HEK293 (cell line): ENCODE results near the gene SLC35E1.
A peak's percentile ranks its signal among the peaks of the same experiment; 100 is the strongest.

Source experiments
- FEZF1 ChIP-seq: fragments of 450-650 bp; formaldehyde crosslinking; IDR thresholded peaks from 2 replicates; pipeline ENCODE4 v1.5.1; 2016; ENCODE audit warnings: missing biosample characterization, missing genetic modification characterization
- GLIS2 ChIP-seq: fragments of 450-650 bp; formaldehyde crosslinking; IDR thresholded peaks from 2 replicates; pipeline ENCODE4 v1.5.1; 2016; ENCODE audit warnings: missing biosample characterization, missing genetic modification characterization
- KLF1 ChIP-seq: fragments of 450-650 bp; formaldehyde crosslinking; IDR thresholded peaks from 2 replicates; pipeline ENCODE4 v1.5.1; 2016; ENCODE audit warnings: missing biosample characterization, missing genetic modification characterization
- KLF10 ChIP-seq: fragments of 450-650 bp; IDR thresholded peaks from 2 replicates; pipeline ENCODE4 v1.5.1; 2018; ENCODE audit warnings: missing biosample characterization, mild to moderate bottlenecking, missing genetic modification characterization
- OVOL3 ChIP-seq: fragments of 450-650 bp; formaldehyde crosslinking; IDR thresholded peaks from 2 replicates; pipeline ENCODE4 v1.5.1; 2016; ENCODE audit warnings: missing biosample characterization, missing genetic modification characterization
- PRDM1 ChIP-seq: fragments of 450-650 bp; formaldehyde crosslinking; IDR thresholded peaks from 2 replicates; pipeline ENCODE4; 2016; ENCODE audit warnings: missing biosample characterization, missing genetic modification characterization
- PRDM10 ChIP-seq: fragments of 450-650 bp; formaldehyde crosslinking; IDR thresholded peaks from 2 replicates; pipeline ENCODE4 v1.5.1; 2016; ENCODE audit warnings: missing biosample characterization, missing genetic modification characterization
- PRDM4 ChIP-seq: fragments of 450-650 bp; formaldehyde crosslinking; IDR thresholded peaks from 2 replicates; pipeline ENCODE4 v1.5.1; 2017; ENCODE audit warnings: missing biosample characterization, missing genetic modification characterization
- ZFHX2 ChIP-seq: fragments of 450-650 bp; formaldehyde crosslinking; conservative IDR thresholded peaks from 2 replicates; pipeline ENCODE4 v1.5.1; 2016; ENCODE audit warnings: missing biosample characterization, missing genetic modification characterization
- ZFP3 ChIP-seq: fragments of 450-650 bp; formaldehyde crosslinking; IDR thresholded peaks from 2 replicates; pipeline ENCODE4 v1.5.1; 2016; ENCODE audit warnings: low read depth, missing biosample characterization, missing genetic modification characterization
- ZIC2 ChIP-seq: fragments of 450-650 bp; formaldehyde crosslinking; IDR thresholded peaks from 2 replicates; pipeline ENCODE4 v1.5.1; 2016; ENCODE audit warnings: missing biosample characterization, missing genetic modification characterization
- ZNF18 ChIP-seq: fragments of 450-650 bp; formaldehyde crosslinking; IDR thresholded peaks from 2 replicates; pipeline ENCODE4 v1.5.1; 2016; ENCODE audit warnings: missing biosample characterization, missing genetic modification characterization
- ZNF184 ChIP-seq: fragments of 450-650 bp; IDR thresholded peaks from 2 replicates; pipeline ENCODE4 v1.5.1; 2018; ENCODE audit warnings: missing biosample characterization, mild to moderate bottlenecking, missing genetic modification characterization
- ZNF19 ChIP-seq: fragments of 450-650 bp; formaldehyde crosslinking; IDR thresholded peaks from 2 replicates; pipeline ENCODE4; 2016; ENCODE audit warnings: missing biosample characterization, missing genetic modification characterization, low read depth
- ZNF239 ChIP-seq: fragments of 450-650 bp; formaldehyde crosslinking; IDR thresholded peaks from 2 replicates; pipeline ENCODE4 v1.5.1; 2016; ENCODE audit warnings: missing biosample characterization, missing genetic modification characterization
- ZNF37A ChIP-seq: fragments of 450-650 bp; IDR thresholded peaks from 2 replicates; pipeline ENCODE4 v1.5.1; 2018; ENCODE audit warnings: missing biosample characterization, missing genetic modification characterization
- ZNF473 ChIP-seq: fragments of 450-650 bp; formaldehyde crosslinking; IDR thresholded peaks from 2 replicates; pipeline ENCODE4 v1.5.1; 2017; ENCODE audit warnings: missing biosample characterization, missing genetic modification characterization
- ZNF48 ChIP-seq: fragments of 450-650 bp; formaldehyde crosslinking; IDR thresholded peaks from 2 replicates; pipeline ENCODE4 v1.5.1; 2016; ENCODE audit warnings: missing biosample characterization, missing genetic modification characterization
- ZNF501 ChIP-seq: fragments of 450-650 bp; formaldehyde crosslinking; IDR thresholded peaks from 2 replicates; pipeline ENCODE4 v1.5.1; 2016; ENCODE audit warnings: missing biosample characterization, missing genetic modification characterization
- ZNF518A ChIP-seq: fragments of 450-650 bp; formaldehyde crosslinking; conservative IDR thresholded peaks from 2 replicates; pipeline ENCODE4 v1.5.1; 2016; ENCODE audit warnings: low read depth, missing biosample characterization, missing genetic modification characterization
- ZNF549 ChIP-seq: fragments of 450-650 bp; IDR thresholded peaks from 2 replicates; pipeline ENCODE4 v1.5.1; 2018; ENCODE audit warnings: missing biosample characterization, missing genetic modification characterization, mild to moderate bottlenecking, inconsistent platforms, moderate library complexity
- ZNF555 ChIP-seq: fragments of 450-650 bp; formaldehyde crosslinking; conservative IDR thresholded peaks from 2 replicates; pipeline ENCODE4 v1.5.1; 2017; ENCODE audit warnings: missing biosample characterization, mild to moderate bottlenecking, missing genetic modification characterization, inconsistent platforms
- ZNF585B ChIP-seq: fragments of 450-650 bp; formaldehyde crosslinking; IDR thresholded peaks from 2 replicates; pipeline ENCODE4 v1.5.1; 2016; ENCODE audit warnings: missing biosample characterization, missing genetic modification characterization
- ZNF792 ChIP-seq: fragments of 450-650 bp; formaldehyde crosslinking; IDR thresholded peaks from 2 replicates; pipeline ENCODE4 v1.5.1; 2016; ENCODE audit warnings: missing biosample characterization, missing genetic modification characterization
- ZSCAN5A ChIP-seq: fragments of 450-650 bp; formaldehyde crosslinking; IDR thresholded peaks from 2 replicates; pipeline ENCODE4 v1.5.1; 2016; ENCODE audit warnings: missing biosample characterization, missing genetic modification characterization

The SLC35E1 gene

GRCh38 chr19:16542045-16542909, 29.9 kb downstream of the SLC35E1 start, which contains the start of gene CHERP (continued):
- peak; percentile 27; the same call in 1 of the 2 replicates for TF ChIP-seq PRDM4 (tag by site-specific recombination)
- no peak for TF ChIP-seq ZNF473 (tag by site-specific recombination)
- no peak for TF ChIP-seq ZNF555 (tag by site-specific recombination)
- TF ChIP-seq ZNF239 (tag by site-specific recombination), result no peak; the same call in 1 of the 2 replicates
- TF ChIP-seq ZFP3, result no peak
- TF ChIP-seq ZSCAN5A (tag by site-specific recombination), result 0 out of 2 replicates have a peak, but pooled peaks have one; percentile 57
- TF ChIP-seq ZNF37A (tag by site-specific recombination), result no peak
- TF ChIP-seq GLIS2 (tag by site-specific recombination), result peak; percentile 79
- TF ChIP-seq ZNF18 (tag by site-specific recombination), result no peak
- TF ChIP-seq ZIC2 (tag by site-specific recombination), result peak; percentile 37; the same call in 1 of the 2 replicates
- peak; percentile 78 for TF ChIP-seq ZNF518A
- no peak for TF ChIP-seq ZNF48 (tag by site-specific recombination)
- no peak for TF ChIP-seq OVOL3 (tag by site-specific recombination)
- peak; percentile 30; the same call in 1 of the 2 replicates for TF ChIP-seq KLF1 (tag by site-specific recombination)
- no peak for TF ChIP-seq PRDM10 (tag by site-specific recombination)
- no peak for TF ChIP-seq ZNF585B (tag by site-specific recombination)
- 0 out of 2 replicates have a peak, but pooled peaks have one; percentile 27 for TF ChIP-seq ZNF501 (tag by site-specific recombination)
- TF ChIP-seq ZNF792 (tag by site-specific recombination), result no peak
- no peak for TF ChIP-seq FEZF1 (tag by site-specific recombination)
- TF ChIP-seq KLF10, result peak; percentile 21; the same call in 1 of the 2 replicates
- TF ChIP-seq PRDM1 (tag by site-specific recombination), result no peak
- no peak for TF ChIP-seq ZNF184 (tag by site-specific recombination)
- 0 out of 2 replicates have a peak, but pooled peaks have one; percentile 33 for TF ChIP-seq ZFHX2 (tag by site-specific recombination)
- TF ChIP-seq ZNF549 (tag by site-specific recombination), result no peak
- no peak for TF ChIP-seq ZNF19 (tag by site-specific recombination)
